PC-3 (cell line): Measurements from ENCODE around the gene CCDC197. TPM values are rescaled to one million over a fixed set of nuclear protein-coding genes. Genes with fewer than 3 reads are reported as not detected.

Experiments
- ATAC-seq: fragments of 200-7000 bp; cut with Tn5 transposase; 2 replicates; pipeline ENCODE4 v1.9.1; 2020; ENCODE audit warnings: mild to moderate bottlenecking, moderate library complexity
- BruUV-seq: library from RNA; stranded (reverse); fragments of 400-500 nt; replicated peaks from 2 replicates; lab custom pipeline; 2021; lab: Mats Ljungman, UMichigan
- CTCF ChIA-PET: fragments of 300-600 bp; sonication (Branson Sonifier 250); formaldehyde crosslinking; loops from one replicate; lab custom pipeline; 2022; ENCODE audit warnings: antibody characterized with exemption; lab: Charles Lee
- POLR2A ChIA-PET: fragments of 300-600 bp; sonication (Branson Sonifier 250); formaldehyde crosslinking; loops from one replicate; lab custom pipeline; 2022; ENCODE audit warnings: antibody characterized with exemption; ENCODE audit not compliant: unreplicated experiment; lab: Charles Lee
- DNase-seq: peaks from one replicate; pipeline ENCODE4 v3.0.0-alpha.2; 2015
- H2AFZ ChIP-seq: fragments of 300-600 bp; sonication (generic); 2 replicates; pipeline ENCODE4 v1.6.0; 2016; ENCODE audit warnings: antibody characterized with exemption, low read length
- H3F3A ChIP-seq: fragments of 300-600 bp; sonication (generic); one replicate; pipeline ENCODE4 v1.6.0; 2017; ENCODE audit warnings: antibody characterized with exemption, low read length, control low read depth, mild to moderate bottlenecking; ENCODE audit not compliant: unreplicated experiment
- H3K27ac ChIP-seq: fragments of 300-600 bp; sonication (generic); 2 replicates; pipeline ENCODE4 v1.5.1; 2016; ENCODE audit warnings: mild to moderate bottlenecking, low read length
- H3K27me3 ChIP-seq: fragments of 300-600 bp; sonication (generic); 2 replicates; pipeline ENCODE4 v1.6.1; 2016; ENCODE audit warnings: low read length, mixed read lengths
- H3K36me3 ChIP-seq: fragments of 300-600 bp; sonication (generic); 2 replicates; pipeline ENCODE4 v1.6.1; 2016; ENCODE audit warnings: low read depth, mixed run types, low read length, mixed read lengths
- H3K4me1 ChIP-seq: fragments of 300-600 bp; sonication (generic); 2 replicates; pipeline ENCODE4 v1.5.1; 2016; ENCODE audit warnings: low read length; ENCODE audit not compliant: insufficient read depth
- H3K4me2 ChIP-seq: fragments of 300-600 bp; sonication (generic); 2 replicates; pipeline ENCODE4 v1.6.0; 2016; ENCODE audit warnings: low read length
- H3K4me3 ChIP-seq: fragments of 300-600 bp; sonication (generic); 2 replicates; pipeline ENCODE4 v1.5.1; 2016; ENCODE audit warnings: mild to moderate bottlenecking, low read length, mixed read lengths
- H3K79me2 ChIP-seq: fragments of 300-600 bp; sonication (generic); 2 replicates; pipeline ENCODE4 v1.6.1; 2017; ENCODE audit warnings: low read length, mixed read lengths
- H3K9ac ChIP-seq: fragments of 300-600 bp; sonication (generic); 2 replicates; pipeline ENCODE4 v1.6.0; 2016; ENCODE audit warnings: mild to moderate bottlenecking, low read length
- H3K9me2 ChIP-seq: fragments of 300-600 bp; sonication (generic); replicated peaks from 2 replicates; pipeline ENCODE4 v1.6.1; 2016; ENCODE audit warnings: mixed run types, low read length, mixed read lengths
- H3K9me3 ChIP-seq: fragments of 300-600 bp; sonication (generic); 2 replicates; pipeline ENCODE4 v1.6.1; 2016; ENCODE audit warnings: low read length, mixed read lengths
- H4K20me1 ChIP-seq: fragments of 300-600 bp; sonication (generic); 2 replicates; pipeline ENCODE4 v1.6.1; 2016; ENCODE audit warnings: low read length, mixed read lengths
- CTCF ChIP-seq: fragments of 300-600 bp; sonication (generic); conservative IDR thresholded peaks from 2 replicates; pipeline ENCODE4 v1.5.1; 2017; ENCODE audit warnings: antibody characterized with exemption, low read depth, mild to moderate bottlenecking, low read length
- EZH2 ChIP-seq: fragments of 300-600 bp; sonication (generic); IDR thresholded peaks from one replicate; pipeline ENCODE4 v1.6.1; 2017; ENCODE audit warnings: antibody characterized with exemption, mild to moderate bottlenecking, low read length; ENCODE audit not compliant: unreplicated experiment
- EZH2phosphoT487 ChIP-seq: fragments of 300-600 bp; sonication (generic); IDR thresholded peaks from 2 replicates; pipeline ENCODE4 v1.6.1; 2018; ENCODE audit warnings: mild to moderate bottlenecking, antibody characterized with exemption, low read length, borderline replicate concordance
- intact Hi-C: fragments of 100-400 bp; cut with micrococcal nuclease; formaldehyde crosslinking; loops from 2 replicates; pipeline ENCODE4 v1.9.0; 2023
- total RNA-seq: library from RNA; depleted of rRNA; stranded (reverse); fragments of >200 nt; gene quantifications from 2 replicates; pipeline ENCODE4 v1.2.3, GENCODE V29; 2014

Gene CCDC197
- total RNA-seq, 1 experiment from 2014 or later: not detected

- H4K20me1 ChIP-seq: peaks cover 4% of the 10 kb centered on the region; the same call in 1 of the 2 replicates
- no peak overlapping the region for H3K27ac ChIP-seq
- H2AFZ ChIP-seq: no peak overlapping the region
- H3K4me1 ChIP-seq: no peaks in the 10 kb centered on the region
- peak; percentile 21 for DNase-seq
- no peaks in the 10 kb centered on the region for H3K79me2 ChIP-seq
- no peaks in the 10 kb centered on the region for H3K27me3 ChIP-seq
- intact Hi-C loops: loop anchor here (1.0 kb wide), 1 partner anchor 85 kb away; no protein-coding TSS in a partner anchor
- no peak for ATAC-seq
- H3K4me3 ChIP-seq: no peak overlapping the region
- H3K9ac ChIP-seq: no peak overlapping the region
- peaks cover 63% of the 10 kb centered on the region for H3K36me3 ChIP-seq
- POLR2A ChIA-PET: no interaction called here
- no peak overlapping the region for H3K4me2 ChIP-seq
- no peaks in the 10 kb centered on the region for H3K9me3 ChIP-seq
- no peaks in the 10 kb centered on the region for H3K9me2 ChIP-seq
- H3F3A ChIP-seq: no peaks in the 10 kb centered on the region
- CTCF ChIA-PET: interaction anchor here (0.6 to 2.0 kb wide), 2 partner anchors 30 to 86 kb away, joined by 11 to 13 read pairs; partner anchors contain the start of genes DDX24 and IFI27L1
- no TSS peak for BruUV-seq
- TF ChIP-seq EZH2phosphoT487: no peak
- TF ChIP-seq EZH2: no peak
- peak; percentile 53 for TF ChIP-seq CTCF
Observed at GRCh38 chr14:94051115-94051514, 54.0 kb downstream of the CCDC197 start.

GRCh38 chr14:94051779-94052178 lies 54.7 kb downstream of the CCDC197 start:
- Histone ChIP-seq H3K9me2 (no peaks in the 10 kb centered on the region), H3K79me2 (no peaks in the 10 kb centered on the region), H3K4me3 (no peak overlapping the region), H3K27me3 (no peaks in the 10 kb centered on the region), H3K4me1 (no peaks in the 10 kb centered on the region), H2AFZ (no peak overlapping the region), H4K20me1 (peaks cover 4% of the 10 kb centered on the region; the same call in 1 of the 2 replicates), H3K27ac (no peak overlapping the region), H3F3A (no peaks in the 10 kb centered on the region), H3K9ac (no peak overlapping the region), H3K36me3 (peaks cover 64% of the 10 kb centered on the region), H3K4me2 (no peak overlapping the region), H3K9me3 (no peaks in the 10 kb centered on the region)
- ChIA-PET POLR2A (no interaction called here), CTCF (interaction anchor here (2.0 kb wide), 1 partner anchor 85 kb away, joined by 13 read pairs; no protein-coding TSS in a partner anchor)
- intact Hi-C loops: loop anchor here (1.0 kb wide), 1 partner anchor 85 kb away; no protein-coding TSS in a partner anchor
- TF ChIP-seq EZH2 (no peak), CTCF (no peak)
- BruUV-seq: no TSS peak
- ATAC-seq: no peak
- no peak for DNase-seq

GRCh38 chr14:94052199-94052598 lies 55.1 kb downstream of the CCDC197 start:
- H3K9ac ChIP-seq: no peak overlapping the region
- H4K20me1 ChIP-seq: peaks cover 4% of the 10 kb centered on the region; the same call in 1 of the 2 replicates
- intact Hi-C loops: no loop called here
- no peaks in the 10 kb centered on the region for H3K79me2 ChIP-seq
- CTCF ChIA-PET: interaction anchor here (2.0 kb wide), 1 partner anchor 84 kb away, joined by 13 read pairs; no protein-coding TSS in a partner anchor
- ATAC-seq (no peak), DNase-seq (no peak)
- POLR2A ChIA-PET: no interaction called here
- no peak overlapping the region for H3K4me3 ChIP-seq
- BruUV-seq: no TSS peak
- H3K27me3 ChIP-seq: no peaks in the 10 kb centered on the region
- H2AFZ ChIP-seq: no peak overlapping the region
- no peaks in the 10 kb centered on the region for H3F3A ChIP-seq
- no peak overlapping the region for H3K27ac ChIP-seq
- H3K9me2 ChIP-seq: no peaks in the 10 kb centered on the region
- no peaks in the 10 kb centered on the region for H3K9me3 ChIP-seq
- TF ChIP-seq EZH2phosphoT487: no peak
- H3K36me3 ChIP-seq: peaks cover 61% of the 10 kb centered on the region
- H3K4me1 ChIP-seq: no peaks in the 10 kb centered on the region
- no peak overlapping the region for H3K4me2 ChIP-seq
